ENCODE results near the gene LIN9. TPM values are rescaled to one million over a fixed set of nuclear protein-coding genes. Genes with fewer than 3 reads are reported as not detected.

The LIN9 gene
- total RNA-seq, 3 donors from 2014 or later, result 3.8 to 4.5 (median 4.4) TPM

- Histone ChIP-seq H3K4me1 (ENCODE audit: low read depth) (no peaks in the 10 kb centered on the region), H3K36me3 (ENCODE audit: low read depth) (no peaks in the 10 kb centered on the region), H3K4me3 (no peak overlapping the region), H3K9me3 (no peaks in the 10 kb centered on the region)
- DNase-seq (no peak), ATAC-seq (no peak)
- intact Hi-C loops (cut with DNase I, micrococcal nuclease), result no loop called here
- TF ChIP-seq CTCF (IDR thresholded peaks at IDR 0.05), result no peak
Observed at GRCh38 chr1:226318471-226318870, 9.5 kb upstream of the LIN9 start.

- Histone ChIP-seq H3K4me1 (ENCODE audit: low read depth) (peaks cover 9% of the 10 kb centered on the region), H3K36me3 (ENCODE audit: low read depth) (no peaks in the 10 kb centered on the region), H3K4me3 (no peak overlapping the region), H3K9me3 (no peaks in the 10 kb centered on the region)
- TF ChIP-seq CTCF (IDR thresholded peaks at IDR 0.05), result no peak
- ATAC-seq, result no peak
- intact Hi-C loops (cut with DNase I, micrococcal nuclease), result no loop called here
- DNase-seq, result no peak
Observed at GRCh38 chr1:226314055-226314454, 5.1 kb upstream of the LIN9 start.

- H3K4me3 ChIP-seq, result no peak overlapping the region
- ATAC-seq (no peak), DNase-seq (no peak)
- TF ChIP-seq CTCF (IDR thresholded peaks at IDR 0.05), result no peak
- H3K9me3 ChIP-seq, result no peaks in the 10 kb centered on the region
- no peaks in the 10 kb centered on the region for H3K36me3 ChIP-seq (ENCODE audit: low read depth)
- intact Hi-C loops (cut with DNase I, micrococcal nuclease), result no loop called here
- H3K4me1 ChIP-seq (ENCODE audit: low read depth), result peaks cover 9% of the 10 kb centered on the region
Observed at GRCh38 chr1:226312065-226312464, 3.1 kb upstream of the LIN9 start.

- intact Hi-C loops (cut with DNase I, micrococcal nuclease), result no loop called here
- H3K4me3 ChIP-seq, result no peak overlapping the region
- ATAC-seq (no peak), DNase-seq (no peak)
- H3K9me3 ChIP-seq, result no peaks in the 10 kb centered on the region
- no peaks in the 10 kb centered on the region for H3K36me3 ChIP-seq (ENCODE audit: low read depth)
- TF ChIP-seq CTCF (IDR thresholded peaks at IDR 0.05), result no peak
- peaks cover 9% of the 10 kb centered on the region for H3K4me1 ChIP-seq (ENCODE audit: low read depth)
Observed at GRCh38 chr1:226311376-226311775, 2.4 kb upstream of the LIN9 start.

- intact Hi-C loops (cut with DNase I, micrococcal nuclease), result no loop called here
- DNase-seq (peak in 2 of 3 donors; percentile 39 to 47), ATAC-seq (peak; percentile 82)
- no peaks in the 10 kb centered on the region for H3K9me3 ChIP-seq
- no peak overlapping the region for H3K4me3 ChIP-seq
- H3K36me3 ChIP-seq (ENCODE audit: low read depth), result no peaks in the 10 kb centered on the region
- H3K4me1 ChIP-seq (ENCODE audit: low read depth), result peaks cover 9% of the 10 kb centered on the region
- TF ChIP-seq CTCF (IDR thresholded peaks at IDR 0.05), result no peak
Observed at GRCh38 chr1:226310637-226311195, 1.8 kb upstream of the LIN9 start.

- ATAC-seq (no peak), DNase-seq (peak in 1 of 3 donors; percentile 7)
- H3K4me1 ChIP-seq (ENCODE audit: low read depth), result peaks cover 9% of the 10 kb centered on the region
- H3K9me3 ChIP-seq, result no peaks in the 10 kb centered on the region
- H3K36me3 ChIP-seq (ENCODE audit: low read depth), result no peaks in the 10 kb centered on the region
- no peak for TF ChIP-seq CTCF (IDR thresholded peaks at IDR 0.05)
- intact Hi-C loops (cut with DNase I, micrococcal nuclease), result no loop called here
- H3K4me3 ChIP-seq, result no peak overlapping the region
Observed at GRCh38 chr1:226310245-226310540, 1.2 kb upstream of the LIN9 start.
